Neural cell (in vitro differentiated cells): ENCODE results near the gene FAM3D. TPM values are rescaled to one million over a fixed set of nuclear protein-coding genes. Genes with fewer than 3 reads are reported as not detected.

Experiments
- H2AFZ ChIP-seq: fragments of 200-600, 300-800 bp; sonication (generic), shearing (Covaris generic); 2 replicates; pipeline ENCODE4 v1.6.0; 2014; ENCODE audit warnings: low read depth, mild to moderate bottlenecking, antibody characterized with exemption, low read length, moderate library complexity
- H3F3A ChIP-seq: fragments of 200-600 bp; shearing (Covaris generic); 2 replicates; pipeline ENCODE4 v1.6.1; 2016; ENCODE audit warnings: mild to moderate bottlenecking, moderate library complexity, mixed read lengths, antibody characterized with exemption, low read length; ENCODE audit not compliant: insufficient read depth, poor library complexity, severe bottlenecking
- H3K27ac ChIP-seq: fragments of 200-600, 300-800 bp; sonication (generic), shearing (Covaris generic); 2 replicates; pipeline ENCODE4 v1.5.1; 2014; ENCODE audit warnings: mild to moderate bottlenecking, low read length, moderate library complexity
- H3K27me3 ChIP-seq: fragments of 300-800, 200-600 bp; sonication (generic), shearing (Covaris generic); 2 replicates; pipeline ENCODE4 v1.6.0; 2014; ENCODE audit warnings: mild to moderate bottlenecking, low read depth, low read length, moderate library complexity; ENCODE audit not compliant: insufficient read depth
- H3K36me3 ChIP-seq: fragments of 300-800, 200-600 bp; sonication (generic), shearing (Covaris generic); 2 replicates; pipeline ENCODE4 v1.5.1; 2014; ENCODE audit warnings: mild to moderate bottlenecking, antibody characterized with exemption, low read length, moderate library complexity; ENCODE audit not compliant: insufficient read depth
- H3K4me2 ChIP-seq: fragments of 300-800, 200-600 bp; sonication (generic), shearing (Covaris generic); 2 replicates; pipeline ENCODE4 v1.6.0; 2014; ENCODE audit warnings: mild to moderate bottlenecking, low read length
- H3K4me3 ChIP-seq: fragments of 300-800, 200-600 bp; sonication (generic), shearing (Covaris generic); 2 replicates; pipeline ENCODE4 v1.5.1; 2014; ENCODE audit warnings: mild to moderate bottlenecking, low read length, moderate library complexity
- H3K79me2 ChIP-seq: fragments of 200-600 bp; shearing (Covaris generic); replicated peaks from 2 replicates; pipeline ENCODE4 v1.6.0; 2014; ENCODE audit warnings: mild to moderate bottlenecking, low read length, moderate library complexity; ENCODE audit not compliant: insufficient read depth
- H3K9ac ChIP-seq: fragments of 300-800, 200-600 bp; sonication (generic), shearing (Covaris generic); 2 replicates; pipeline ENCODE4 v1.6.1; 2016; ENCODE audit warnings: mild to moderate bottlenecking, low read length, mixed read lengths
- H3K9me2 ChIP-seq: fragments of 200-600 bp; shearing (Covaris generic); 2 replicates; pipeline ENCODE4 v1.6.1; 2016; ENCODE audit warnings: mild to moderate bottlenecking, low read length, mixed read lengths; ENCODE audit not compliant: insufficient read depth
- H3K9me3 ChIP-seq: fragments of 200-600, 300-800 bp; sonication (generic), shearing (Covaris generic); 2 replicates; pipeline ENCODE4 v1.6.1; 2016; ENCODE audit warnings: mild to moderate bottlenecking, mixed run types, low read length, moderate library complexity, mixed read lengths
- H4K20me1 ChIP-seq: fragments of 200-600 bp; shearing (Covaris generic); 2 replicates; pipeline ENCODE4 v1.6.1; 2016; ENCODE audit warnings: mild to moderate bottlenecking, mixed run types; ENCODE audit not compliant: insufficient read depth
- CTCF ChIP-seq: fragments of 450-650 bp; IDR thresholded peaks from 2 replicates; pipeline ENCODE4 v1.5.1; 2014; ENCODE audit warnings: antibody characterized with exemption, mild to moderate bottlenecking, moderate library complexity; ENCODE audit not compliant: poor library complexity, severe bottlenecking
- EP300 ChIP-seq: fragments of 450-650 bp; conservative IDR thresholded peaks from 2 replicates; pipeline ENCODE4 v1.6.1; 2014; ENCODE audit warnings: antibody characterized with exemption, mild to moderate bottlenecking, moderate library complexity; ENCODE audit not compliant: poor library complexity, severe bottlenecking
- EZH2 ChIP-seq: fragments of 200-600, 300-800 bp; shearing (Covaris generic), sonication (generic); IDR thresholded peaks from 2 replicates; pipeline ENCODE4 v1.6.1; 2014; ENCODE audit warnings: antibody characterized with exemption, low read length, borderline replicate concordance, mild to moderate bottlenecking; ENCODE audit not compliant: insufficient read depth, poor library complexity, severe bottlenecking
- MXI1 ChIP-seq: fragments of 450-650 bp; conservative IDR thresholded peaks from 2 replicates; pipeline ENCODE4 v1.6.1; 2014; ENCODE audit warnings: antibody characterized with exemption, mild to moderate bottlenecking; ENCODE audit not compliant: poor library complexity, severe bottlenecking
- POLR2AphosphoS5 ChIP-seq: IDR thresholded peaks from 2 replicates; pipeline ENCODE4 v1.6.1; 2012
- RAD21 ChIP-seq: fragments of 450-650 bp; conservative IDR thresholded peaks from 2 replicates; pipeline ENCODE4 v1.6.1; 2014; ENCODE audit warnings: antibody characterized with exemption, mild to moderate bottlenecking, moderate library complexity
- REST ChIP-seq: IDR thresholded peaks from 2 replicates; pipeline ENCODE4 v1.6.1; 2012; ENCODE audit warnings: borderline replicate concordance
- SMC3 ChIP-seq: fragments of 450-650 bp; conservative IDR thresholded peaks from 2 replicates; pipeline ENCODE4 v1.6.1; 2014; ENCODE audit warnings: antibody characterized with exemption, mild to moderate bottlenecking, moderate library complexity; ENCODE audit not compliant: poor library complexity
- TAF1 ChIP-seq: IDR thresholded peaks from 2 replicates; pipeline ENCODE4 v1.6.1; 2012; ENCODE audit warnings: low read depth
- polyA plus RNA-seq: library from polyadenylated mRNA; depleted of rRNA; stranded (reverse); fragments of >200 nt; gene quantifications from 2 replicates; pipeline ENCODE4 v1.2.3, GENCODE V29; 2014

Gene FAM3D
- polyA plus RNA-seq, 1 donor from 2014 or later = not detected

GRCh38 chr3:58672880-58673279 is 6.3 kb upstream of the FAM3D start:
- H3K4me3 ChIP-seq = no peak overlapping the region
- H4K20me1 ChIP-seq = no peaks in the 10 kb centered on the region
- H3K9me2 ChIP-seq = no peaks in the 10 kb centered on the region
- no peaks in the 10 kb centered on the region for H3K9me3 ChIP-seq
- H3K79me2 ChIP-seq = no peaks in the 10 kb centered on the region
- no peak for TF ChIP-seq EP300
- no peak overlapping the region for H3K4me2 ChIP-seq
- H3K27me3 ChIP-seq = no peaks in the 10 kb centered on the region
- H2AFZ ChIP-seq = no peak overlapping the region
- H3F3A ChIP-seq = no peaks in the 10 kb centered on the region
- H3K27ac ChIP-seq = no peak overlapping the region
- H3K9ac ChIP-seq = no peak overlapping the region
- no peaks in the 10 kb centered on the region for H3K36me3 ChIP-seq

GRCh38 chr3:58672451-58672850 is 5.9 kb upstream of the FAM3D start:
- Histone ChIP-seq H3K4me3 (no peak overlapping the region), H2AFZ (no peak overlapping the region), H3K27ac (no peak overlapping the region), H3K4me2 (no peak overlapping the region), H3K36me3 (no peaks in the 10 kb centered on the region), H3K27me3 (no peaks in the 10 kb centered on the region), H3K9ac (no peak overlapping the region), H3K9me2 (no peaks in the 10 kb centered on the region), H4K20me1 (no peaks in the 10 kb centered on the region), H3F3A (no peaks in the 10 kb centered on the region), H3K9me3 (no peaks in the 10 kb centered on the region), H3K79me2 (no peaks in the 10 kb centered on the region)
- TF ChIP-seq REST (no peak), POLR2AphosphoS5 (no peak), RAD21 (no peak), TAF1 (no peak), SMC3 (no peak), CTCF (no peak), EP300 (no peak), EZH2 (no peak), MXI1 (no peak)
